Astrocyte of the cerebellum (primary cell): ENCODE measurements around the gene NKX2-2.

Experiments used
- DNase-seq: peaks from one replicate; pipeline ENCODE4 v3.0.0-alpha.2; 2011; ENCODE audit warnings: low read depth
- H3K4me3 ChIP-seq: 2 replicates; pipeline ENCODE4 v1.5.1; 2011; ENCODE audit warnings: mild to moderate bottlenecking, low read depth, low read length, moderate library complexity
- CTCF ChIP-seq: IDR thresholded peaks from 2 replicates; pipeline ENCODE4 v1.5.1; 2012; ENCODE audit warnings: low read length, low read depth, moderate library complexity, mild to moderate bottlenecking; ENCODE audit errors: missing control alignments
- in situ Hi-C: cut with HindIII; loops from 2 replicates; pipeline ENCODE4 v1.10.0; 2017; ENCODE audit warnings: low sequenced_read_pairs

The NKX2-2 gene

GRCh38 chr20:21514553-21515251 is 838 bp upstream of the NKX2-2 start:
- TF ChIP-seq CTCF, result no peak
- no peak overlapping the region for H3K4me3 ChIP-seq
- no peak for DNase-seq
- in situ Hi-C loops, result no loop called here

GRCh38 chr20:21513181-21513663 is 642 bp downstream of the NKX2-2 start:
- no peak for DNase-seq
- in situ Hi-C loops, result no loop called here
- no peak overlapping the region for H3K4me3 ChIP-seq
- TF ChIP-seq CTCF, result no peak

DNA sequence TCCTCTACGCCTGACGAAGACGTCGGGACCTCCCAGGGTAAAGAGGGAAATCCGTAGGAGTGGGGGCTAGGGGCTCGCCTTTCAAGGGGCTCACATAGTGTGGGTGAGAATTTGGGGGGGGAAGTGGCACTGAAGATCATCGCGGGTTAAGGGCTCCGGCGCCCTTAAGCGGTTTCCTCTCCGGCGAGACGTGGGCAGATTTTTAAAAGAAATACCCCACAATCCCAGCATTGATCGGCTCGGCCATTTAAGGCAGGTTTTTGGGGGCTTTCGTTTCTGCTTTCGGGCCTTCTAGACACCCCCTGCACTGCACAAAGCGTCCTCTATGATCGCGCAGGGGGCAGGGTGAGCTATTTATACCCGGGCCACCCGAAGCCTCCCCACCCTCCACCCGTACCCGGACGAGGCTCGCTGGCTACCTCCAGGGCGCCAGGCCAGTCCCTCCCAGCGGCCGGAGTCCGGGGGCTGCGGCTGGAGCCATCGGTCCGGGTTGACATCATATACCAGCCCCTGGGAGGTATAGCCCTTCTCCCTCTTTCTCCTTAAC is 1.2 kb downstream of the NKX2-2 start:
- TF ChIP-seq CTCF, result no peak
- no peak for DNase-seq
- in situ Hi-C loops, result no loop called here
- peak overlapping the region; percentile 9 for H3K4me3 ChIP-seq

DNA sequence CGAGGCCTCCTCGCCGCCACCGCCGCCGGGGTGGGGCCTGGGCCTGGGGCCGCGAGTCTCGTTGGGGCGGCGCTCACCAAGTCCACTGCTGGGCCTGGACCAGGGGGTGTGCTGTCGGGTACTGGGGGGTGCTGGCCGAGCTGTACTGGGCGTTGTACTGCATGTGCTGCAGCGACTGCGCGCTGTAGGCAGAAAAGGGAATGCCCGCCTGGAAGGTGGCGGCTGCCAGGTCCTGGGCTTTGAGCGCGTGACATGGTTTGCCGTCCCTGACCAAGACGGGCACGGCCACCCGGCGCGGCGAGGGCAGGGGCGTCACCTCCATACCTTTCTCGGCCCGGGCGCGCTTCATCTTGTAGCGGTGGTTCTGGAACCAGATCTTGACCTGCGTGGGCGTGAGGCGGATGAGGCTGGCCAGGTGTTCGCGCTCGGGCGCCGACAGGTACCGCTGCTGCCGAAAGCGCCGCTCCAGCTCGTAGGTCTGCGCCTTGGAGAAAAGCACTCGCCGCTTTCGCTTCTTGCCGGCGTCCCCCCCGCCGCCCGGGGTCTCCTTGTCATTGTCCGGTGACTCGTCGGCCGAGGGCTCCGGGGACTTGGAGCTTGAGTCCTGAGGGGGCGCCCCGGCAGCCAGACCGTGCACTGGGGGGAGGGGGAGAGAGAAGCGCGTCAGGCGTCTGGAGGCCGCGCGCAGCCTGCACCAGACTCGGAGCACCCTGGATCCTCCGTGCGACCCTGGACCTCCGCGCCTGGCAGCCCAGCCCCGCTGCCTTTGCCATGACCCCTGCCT is 1.8 kb downstream of the NKX2-2 start:
- no peak for TF ChIP-seq CTCF
- peak overlapping the region; percentile 9 for H3K4me3 ChIP-seq
- no peak for DNase-seq
- in situ Hi-C loops, result no loop called here

- DNase-seq, result no peak
- no peak for TF ChIP-seq CTCF
- in situ Hi-C loops, result no loop called here
- H3K4me3 ChIP-seq, result no peak overlapping the region
These were observed 2.4 kb downstream of the NKX2-2 start for GRCh38 chr20:21511485-21511849.

GRCh38 chr20:21510414-21511384 is 3.2 kb downstream of the NKX2-2 start:
- no peak for DNase-seq
- H3K4me3 ChIP-seq, result peak overlapping the region; percentile 35
- no peak for TF ChIP-seq CTCF
- in situ Hi-C loops, result no loop called here
